HG03139 (cell line): ENCODE results near the gene ZFYVE28.
A peak's percentile ranks its signal among the peaks of the same experiment; 100 is the strongest.

Experiments
- ATAC-seq: cut with Tn5 transposase; IDR thresholded peaks from one replicate; pipeline ENCODE4 v1.9.1; 2021; ENCODE audit not compliant: unreplicated experiment

ZFYVE28 gene

DNA sequence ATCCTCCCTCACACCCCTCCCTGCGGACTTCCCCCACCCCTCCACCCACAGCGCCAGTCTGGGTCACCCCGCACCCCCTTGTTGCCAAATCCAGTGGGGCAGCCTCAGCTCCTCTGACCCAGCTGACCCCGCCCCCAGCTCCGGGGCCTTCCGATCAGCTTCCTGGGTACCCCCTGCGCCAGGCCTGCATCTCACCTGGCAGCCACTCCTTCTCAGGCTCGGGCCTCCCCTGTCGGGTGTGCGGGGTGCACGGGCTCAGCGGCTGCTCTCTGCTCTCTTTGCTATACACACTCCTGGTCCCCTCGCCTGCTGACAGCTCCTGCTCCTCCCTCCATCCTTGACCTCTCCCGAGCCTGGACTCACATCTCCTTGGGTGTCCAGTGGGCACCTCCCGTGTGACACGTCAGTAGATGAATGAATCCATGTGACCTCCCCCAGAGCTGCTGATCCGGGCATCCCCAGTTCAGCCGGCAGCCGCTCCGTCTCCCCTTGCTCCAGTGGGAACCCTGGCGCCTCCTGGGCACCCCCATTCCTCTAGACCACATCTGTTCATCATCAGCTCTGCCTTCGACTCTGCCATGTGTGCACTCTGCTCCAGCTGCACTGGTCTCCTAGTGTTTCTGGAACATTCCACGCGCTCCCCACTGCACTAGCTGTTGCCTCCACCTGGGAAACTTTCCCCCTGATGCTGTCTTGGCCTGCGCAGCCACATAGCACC is 10.2 kb upstream of the ZFYVE28 start:
- no peak for ATAC-seq

DNA sequence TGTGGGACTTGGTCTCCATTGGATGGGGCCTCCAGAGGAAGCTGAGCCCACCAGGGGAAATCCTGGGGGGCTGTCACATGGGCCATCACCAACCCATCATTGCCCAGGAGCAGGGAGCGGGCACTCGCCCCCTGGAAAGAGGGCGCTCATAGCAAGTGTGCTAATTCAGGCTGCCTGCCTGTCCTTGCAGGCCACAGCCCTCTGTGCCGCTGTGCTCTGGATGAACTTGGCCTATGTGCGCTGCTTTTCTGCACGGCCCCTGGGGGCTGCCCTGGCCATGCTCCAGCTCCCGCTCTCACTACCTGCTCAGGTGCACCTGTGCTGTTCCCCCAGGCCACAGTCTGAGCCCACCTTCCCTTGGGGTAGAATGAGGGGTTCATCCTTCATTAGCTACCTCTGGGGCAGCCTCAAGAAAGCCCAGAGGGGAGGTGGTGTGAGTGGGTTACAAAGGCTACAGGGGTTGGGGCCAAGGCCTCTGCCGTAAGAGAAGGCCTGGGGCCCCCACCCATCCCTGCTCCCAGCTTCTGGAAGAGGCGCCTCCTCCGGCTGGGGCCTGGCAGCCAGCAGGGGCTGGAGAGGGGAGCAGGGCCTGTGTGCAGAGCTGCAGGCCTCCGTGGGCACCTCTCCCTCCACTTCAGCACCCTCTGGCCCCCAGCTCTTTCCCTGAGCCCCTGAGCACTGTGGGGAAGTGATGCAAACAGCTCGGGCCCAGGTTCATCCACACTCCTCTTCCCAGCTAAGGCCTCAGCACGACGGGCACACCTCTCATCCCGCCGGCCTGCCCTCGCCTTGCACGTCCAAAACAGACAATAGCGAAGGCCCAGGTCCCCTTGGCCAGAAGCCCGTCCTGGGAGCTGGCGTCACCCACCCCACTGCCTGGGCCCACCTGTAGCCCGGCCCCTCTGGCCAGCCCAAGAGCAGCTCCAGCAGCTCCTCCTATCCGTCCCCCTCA is 9.2 kb upstream of the ZFYVE28 start:
- no peak for ATAC-seq

DNA sequence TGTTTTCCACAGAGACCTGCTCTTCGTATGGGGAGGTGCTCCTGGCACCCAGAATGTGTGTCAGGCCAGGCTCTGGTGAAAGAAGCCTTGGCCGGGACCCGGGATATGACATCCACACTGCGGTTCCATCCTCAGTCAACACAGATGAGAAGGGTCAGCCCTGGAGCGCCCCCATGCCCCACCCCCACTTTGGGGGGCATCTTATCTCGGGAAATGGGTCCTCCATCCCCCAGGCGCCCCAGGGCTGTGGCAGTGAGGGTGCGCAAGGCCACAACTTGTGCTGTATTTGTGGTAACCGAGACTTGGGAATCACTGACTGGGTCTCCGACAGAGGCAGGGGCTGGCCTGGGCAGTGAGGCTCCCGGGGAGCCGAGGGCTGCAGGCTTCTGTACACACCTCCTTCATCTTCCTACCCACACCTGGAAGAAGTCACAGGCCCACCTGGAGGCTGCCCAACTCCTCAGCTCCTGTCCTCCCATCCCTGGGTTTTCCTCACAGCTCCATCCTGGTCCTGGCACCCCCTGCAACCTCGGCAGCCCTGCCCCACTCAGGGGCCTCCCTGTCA is 8.3 kb upstream of the ZFYVE28 start:
- no peak for ATAC-seq

DNA sequence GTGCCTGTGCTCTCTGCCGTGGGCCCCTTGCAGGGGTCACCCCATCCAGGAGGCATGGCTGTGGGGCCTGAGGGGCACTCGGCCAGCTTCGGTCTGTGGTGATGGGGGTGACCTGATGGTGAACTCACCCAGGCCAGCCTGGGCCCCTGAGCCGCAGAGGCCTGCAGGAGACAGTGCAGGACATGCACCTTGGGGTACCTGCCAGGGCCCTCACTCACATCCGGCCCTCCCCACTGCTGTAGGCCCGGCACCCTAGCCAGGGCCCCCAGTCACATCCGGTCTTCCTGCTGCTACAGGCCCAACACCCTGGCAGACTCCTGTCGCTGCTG is 7.6 kb upstream of the ZFYVE28 start:
- ATAC-seq: no peak

DNA sequence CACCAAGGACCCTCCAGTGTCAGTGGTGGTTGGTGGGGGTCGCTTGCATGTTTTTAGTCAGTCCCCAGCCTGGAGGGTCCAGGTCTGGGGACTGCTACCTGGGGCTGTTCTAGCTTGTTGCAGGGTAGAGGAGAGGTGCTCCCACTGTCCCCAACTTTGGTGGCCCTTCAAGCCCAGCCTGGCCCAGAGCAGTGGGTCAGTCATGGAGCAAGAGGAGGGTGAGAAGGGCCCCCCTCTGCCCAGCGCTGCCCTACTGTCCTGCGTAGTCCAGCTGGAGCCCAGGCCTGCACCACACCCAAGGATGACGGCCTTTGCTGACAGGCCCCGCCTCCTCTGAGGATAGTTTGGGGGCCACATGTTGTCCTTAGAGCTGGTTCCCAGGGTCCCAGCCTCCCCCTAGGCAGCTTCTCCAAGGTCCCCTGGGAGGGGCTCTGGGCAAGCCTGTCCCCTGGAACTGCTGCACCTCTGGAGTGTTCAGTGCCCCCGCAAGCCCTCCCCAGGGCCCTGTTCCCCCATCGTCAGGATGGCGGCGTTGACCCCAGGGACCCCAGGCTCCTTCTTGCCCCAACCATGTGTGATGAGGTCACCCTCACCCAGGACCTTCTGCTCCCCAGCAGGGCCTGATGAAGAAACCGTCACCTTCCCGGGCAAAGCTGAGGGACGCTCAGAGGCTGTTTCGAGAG is 7.1 kb upstream of the ZFYVE28 start:
- no peak for ATAC-seq

DNA sequence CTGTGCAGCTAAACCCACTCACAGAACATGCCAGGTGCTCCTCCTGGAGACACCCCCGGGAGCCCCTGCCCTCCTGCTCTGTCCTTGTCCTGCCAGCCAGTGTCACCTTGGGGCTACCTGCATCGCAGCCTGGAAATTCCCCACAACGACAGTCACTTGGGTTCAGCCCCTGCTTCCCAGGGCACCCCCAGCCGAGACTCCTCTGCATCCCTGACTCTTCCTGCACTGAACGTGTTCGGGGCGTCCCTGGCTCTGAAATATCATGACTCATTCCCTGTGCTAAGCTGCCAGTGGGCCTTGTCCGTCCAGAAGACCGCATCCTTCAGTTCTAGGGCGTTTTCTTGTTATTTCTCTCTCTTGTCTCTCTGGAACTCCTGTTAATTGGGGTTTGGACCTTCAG is 6.1 kb upstream of the ZFYVE28 start:
- no peak for ATAC-seq

DNA sequence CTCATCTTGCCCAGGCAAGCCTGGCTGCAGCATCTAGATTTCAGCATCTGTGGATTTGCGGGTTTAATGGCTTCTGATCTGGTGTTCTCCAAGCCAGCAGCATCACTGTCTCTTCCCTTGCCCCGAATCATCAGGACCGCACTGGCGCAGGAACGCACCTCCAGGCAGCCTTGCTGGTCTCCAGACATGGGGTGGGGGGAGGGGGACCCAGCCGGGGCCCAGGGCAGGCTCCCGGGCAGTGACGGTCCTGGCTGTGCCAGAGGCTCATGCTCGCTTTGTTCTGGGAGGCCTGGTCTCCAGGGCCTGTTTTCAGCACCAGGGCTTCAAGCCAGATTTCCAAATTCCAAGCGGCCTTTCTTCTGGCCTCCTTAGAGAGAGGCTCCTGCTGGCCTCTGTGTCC is 5.2 kb upstream of the ZFYVE28 start:
- no peak for ATAC-seq

DNA sequence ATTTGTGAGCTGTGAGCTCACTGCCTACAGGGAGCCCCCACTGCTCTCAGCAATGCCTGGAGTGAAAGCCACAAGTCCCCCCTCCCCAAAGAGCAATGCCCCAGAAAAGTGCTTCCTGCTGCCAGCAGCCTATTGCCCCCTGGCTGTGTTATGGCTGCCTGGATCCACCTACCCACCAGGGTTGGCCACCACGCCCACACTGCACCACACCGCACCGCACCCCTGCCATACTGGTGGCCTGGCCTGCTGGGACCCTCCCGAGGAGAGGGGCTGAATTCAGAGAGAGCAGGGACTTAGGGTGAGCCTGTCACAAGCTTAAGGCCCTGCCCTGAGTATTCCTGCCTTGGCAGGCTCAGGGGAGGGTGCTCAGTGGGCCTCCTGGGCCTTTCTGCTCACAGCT is 4.6 kb upstream of the ZFYVE28 start:
- ATAC-seq: no peak

DNA sequence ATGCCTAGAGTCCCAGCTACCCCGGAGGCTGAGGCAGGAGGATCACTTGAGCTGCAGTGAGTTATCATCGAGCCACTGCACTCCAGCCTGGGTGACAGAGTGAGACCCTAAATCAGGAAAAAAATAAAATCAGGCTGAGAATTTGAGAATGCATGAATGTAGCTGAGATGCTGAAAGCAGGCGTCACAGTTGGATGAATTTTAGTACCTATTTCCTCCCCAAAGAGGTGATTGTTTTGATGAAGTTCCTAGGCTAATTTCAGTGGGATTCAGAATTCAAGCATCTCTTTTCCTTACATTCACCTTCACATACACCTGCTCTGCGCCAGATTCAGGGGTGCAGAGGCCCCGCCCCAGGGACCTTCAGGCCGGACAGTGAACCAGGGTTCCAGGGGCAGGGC is 3.5 kb upstream of the ZFYVE28 start:
- no peak for ATAC-seq

DNA sequence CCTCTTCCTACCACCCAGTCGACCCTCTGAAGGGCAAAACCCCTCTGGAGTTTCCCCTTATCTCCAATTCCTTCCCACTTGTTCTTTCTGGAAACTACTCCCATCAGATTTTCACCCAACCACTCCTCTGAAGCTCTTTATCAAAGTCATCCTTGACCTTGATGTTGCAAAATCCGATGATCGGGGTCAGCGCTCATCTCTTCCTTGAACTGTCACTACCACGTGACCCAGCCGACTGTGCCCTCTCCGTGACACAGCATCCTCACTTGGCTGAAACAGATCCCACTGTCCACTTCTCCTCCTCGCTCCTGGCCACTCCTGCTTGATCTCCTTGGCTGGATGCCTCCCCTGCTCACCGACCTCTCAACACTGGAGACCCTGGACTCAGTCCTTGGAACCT is 1.4 kb upstream of the ZFYVE28 start:
- no peak for ATAC-seq

DNA sequence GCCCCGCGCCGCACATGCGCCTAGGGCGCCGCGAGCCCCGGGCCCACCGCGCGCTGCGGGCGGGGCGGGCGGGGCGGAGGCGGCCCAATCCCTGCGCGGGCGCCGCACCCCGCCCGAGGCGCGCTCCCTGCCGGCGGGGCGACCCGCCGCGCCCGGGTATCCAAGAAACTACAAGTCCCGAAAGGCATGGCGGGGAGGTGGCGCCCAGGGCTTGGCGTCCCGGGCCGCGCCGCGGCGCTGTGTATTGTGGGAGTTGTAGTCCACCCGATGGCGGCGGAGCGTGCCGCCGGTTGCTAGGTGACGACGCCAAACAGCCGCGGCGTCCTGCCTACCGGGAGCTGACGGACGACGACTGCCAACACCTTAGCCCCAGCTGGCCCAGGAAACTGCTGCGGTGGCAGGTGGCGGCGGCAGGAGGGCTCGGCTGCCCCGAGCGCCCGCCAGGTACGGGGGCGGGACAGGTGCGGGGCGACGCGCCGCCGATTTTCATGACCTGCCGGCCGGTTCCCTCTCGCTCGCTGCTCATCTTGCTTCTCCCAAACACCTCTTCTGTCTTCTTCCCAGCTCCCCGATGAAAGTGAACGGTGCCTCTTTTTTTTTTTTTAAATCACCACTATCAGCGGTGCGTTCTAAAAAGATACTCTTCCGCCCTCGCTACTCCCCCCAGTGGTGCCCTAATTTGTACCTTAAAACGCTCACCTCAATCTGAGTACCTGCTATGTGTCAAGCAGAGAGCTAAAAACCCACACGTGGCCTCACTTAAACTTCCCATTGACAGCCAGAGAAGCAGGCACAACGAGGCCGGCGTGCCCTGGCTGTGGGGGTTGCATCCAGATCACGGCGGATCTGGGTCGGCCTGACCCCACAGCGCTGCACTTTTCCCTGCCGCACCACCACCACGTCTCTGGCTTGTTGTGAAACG is 466 bp upstream of the ZFYVE28 start, which contains the start of gene CFAP99:
TSS of gene CFAP99 (plus strand) at position 306 of the 922 bp plus-strand sequence.
- ATAC-seq: peak; percentile 88

DNA sequence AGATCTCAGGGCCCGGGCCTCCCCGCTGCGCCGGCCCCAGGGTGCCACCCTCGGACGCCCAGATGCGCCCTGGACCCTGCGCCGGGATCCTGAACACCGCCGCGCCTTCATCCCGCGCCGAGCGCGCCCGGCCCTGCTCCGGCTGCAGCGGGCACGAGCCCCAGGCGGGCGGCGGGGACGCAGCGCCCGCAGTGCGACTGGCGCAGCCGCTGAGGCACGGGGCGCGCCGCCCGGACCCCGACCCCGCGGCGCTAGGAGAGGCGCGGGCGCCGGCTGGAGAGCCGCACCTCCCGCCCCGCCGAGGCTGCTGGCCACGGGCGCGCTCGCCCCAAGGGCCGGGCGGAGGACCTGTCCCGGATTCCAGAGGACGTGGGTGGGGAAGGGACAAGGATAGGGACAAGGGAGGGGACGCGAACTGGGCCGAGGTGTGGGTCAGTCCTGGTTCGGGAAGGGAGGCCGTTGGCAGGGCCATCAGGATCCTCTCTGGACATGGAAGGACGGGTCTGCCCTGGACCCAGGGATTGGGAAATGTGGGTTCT is 1.1 kb downstream of the ZFYVE28 start:
- no peak for ATAC-seq

DNA sequence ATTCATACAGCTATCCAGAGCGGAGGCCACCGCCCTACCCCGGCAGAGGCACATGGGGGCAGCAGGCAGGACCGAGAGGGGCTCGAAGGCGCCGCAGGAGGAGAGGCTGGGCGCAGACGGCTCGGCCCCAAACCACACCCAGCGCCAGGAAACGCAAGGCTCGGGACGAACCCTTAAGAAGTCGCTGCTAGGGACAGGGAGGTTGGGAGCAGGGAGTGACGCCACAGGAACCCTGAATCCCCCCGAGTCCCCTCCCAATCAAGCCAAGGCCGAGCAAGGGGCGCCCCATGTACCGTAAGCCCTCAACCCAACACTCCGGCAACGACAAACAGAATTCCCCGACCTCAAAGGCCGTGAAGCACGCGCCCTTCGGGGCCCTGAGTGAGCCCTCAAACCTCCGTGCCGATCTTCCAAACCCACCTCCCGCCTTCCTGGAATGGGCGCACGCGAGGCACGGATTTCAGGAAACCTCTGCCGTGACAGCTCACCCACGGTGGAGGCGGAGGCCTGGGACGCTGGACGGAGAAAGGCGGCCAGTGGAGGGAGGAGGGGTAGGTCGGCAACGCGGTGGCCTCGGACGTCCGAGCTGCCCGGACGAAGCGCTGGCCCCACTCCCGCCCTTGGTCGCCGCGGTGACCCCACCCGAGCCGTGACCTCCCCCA is 1.8 kb downstream of the ZFYVE28 start:
- no peak for ATAC-seq

DNA sequence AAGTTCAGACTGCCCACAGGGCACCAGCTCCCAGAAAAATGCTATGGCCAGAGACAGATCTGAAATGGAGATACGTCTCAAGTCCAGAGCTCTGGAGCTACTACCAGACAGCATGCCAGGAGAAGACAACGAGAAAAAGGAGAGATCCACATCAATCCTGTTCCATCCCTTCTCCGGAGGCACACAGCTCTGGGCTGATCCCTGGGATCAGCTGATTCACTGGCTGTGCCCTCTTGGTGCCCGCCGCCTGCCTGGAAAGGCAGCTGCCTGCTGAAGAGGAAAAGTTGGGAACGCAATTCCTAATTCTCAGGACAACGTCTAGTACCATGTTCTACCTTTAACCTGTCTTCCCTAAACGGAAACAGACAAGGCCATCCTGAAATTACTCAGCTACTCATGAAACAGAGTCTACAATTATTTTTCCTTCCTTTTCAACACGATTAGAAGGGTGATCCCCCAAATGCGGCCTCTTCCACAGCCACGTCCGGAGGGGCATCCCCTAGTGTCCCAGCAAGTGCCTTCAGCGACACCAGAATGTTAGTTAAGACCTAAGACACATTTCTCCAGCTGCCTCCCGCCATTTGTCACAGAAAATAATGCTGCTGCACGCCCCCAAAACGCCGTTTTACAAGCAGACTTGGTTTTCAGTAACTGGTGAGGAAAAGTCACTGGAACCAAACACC is 2.4 kb downstream of the ZFYVE28 start:
- no peak for ATAC-seq

DNA sequence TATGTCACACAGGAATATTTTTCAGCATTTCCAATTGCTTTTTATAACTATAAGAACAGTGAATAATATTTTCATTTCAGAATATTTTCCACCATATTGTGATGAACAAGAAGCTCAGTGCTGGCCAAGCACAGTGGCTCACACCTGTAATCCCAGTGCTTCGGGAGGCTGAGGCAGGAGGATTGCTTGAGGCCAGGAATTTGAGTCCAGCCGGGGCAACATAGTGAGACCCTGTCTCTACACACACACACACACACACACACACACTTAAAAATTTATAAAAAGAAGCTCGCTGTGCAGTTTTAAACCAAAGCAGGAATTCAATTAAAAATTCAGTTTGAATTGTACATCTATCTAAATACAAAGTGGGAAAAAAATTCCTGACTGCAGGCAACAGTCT is 3.2 kb downstream of the ZFYVE28 start:
- ATAC-seq: no peak

DNA sequence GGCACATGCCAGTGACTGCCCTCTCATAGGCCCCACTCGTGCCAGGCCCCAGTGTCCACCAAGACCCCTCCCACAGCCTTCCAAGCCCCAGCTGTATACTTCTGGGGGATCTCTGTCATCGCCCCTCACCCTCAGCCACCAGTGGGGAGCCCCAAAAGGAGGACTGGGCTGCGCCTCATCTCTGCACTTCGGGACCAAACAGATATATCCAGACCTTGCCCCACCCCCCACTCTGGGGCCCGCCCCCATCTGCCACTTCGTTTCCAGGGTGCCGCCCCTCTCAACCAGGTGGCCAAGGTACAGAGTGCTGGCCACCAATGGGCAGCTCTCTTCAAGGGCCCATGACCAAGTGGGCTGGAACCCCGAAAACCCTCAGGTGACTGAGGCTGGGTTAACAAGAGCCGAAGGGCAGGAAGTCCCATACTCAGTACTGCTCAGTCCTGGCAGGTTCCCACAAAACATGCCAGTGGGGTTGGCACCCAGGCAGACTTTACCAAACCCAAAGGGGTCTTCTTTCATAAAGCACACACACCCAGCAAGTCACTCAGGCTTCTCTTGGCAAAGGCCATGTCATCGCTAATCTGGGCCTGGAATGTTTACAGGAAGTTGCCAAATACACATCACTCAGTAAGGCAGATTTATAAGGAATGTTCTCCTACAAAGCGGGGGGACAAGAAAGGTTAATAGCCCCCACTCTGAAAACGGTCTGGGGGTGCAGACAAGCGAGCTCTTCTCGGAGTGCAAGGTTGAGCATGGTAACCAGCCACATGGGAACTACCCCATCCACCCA is 4.4 kb downstream of the ZFYVE28 start:
- ATAC-seq: no peak

DNA sequence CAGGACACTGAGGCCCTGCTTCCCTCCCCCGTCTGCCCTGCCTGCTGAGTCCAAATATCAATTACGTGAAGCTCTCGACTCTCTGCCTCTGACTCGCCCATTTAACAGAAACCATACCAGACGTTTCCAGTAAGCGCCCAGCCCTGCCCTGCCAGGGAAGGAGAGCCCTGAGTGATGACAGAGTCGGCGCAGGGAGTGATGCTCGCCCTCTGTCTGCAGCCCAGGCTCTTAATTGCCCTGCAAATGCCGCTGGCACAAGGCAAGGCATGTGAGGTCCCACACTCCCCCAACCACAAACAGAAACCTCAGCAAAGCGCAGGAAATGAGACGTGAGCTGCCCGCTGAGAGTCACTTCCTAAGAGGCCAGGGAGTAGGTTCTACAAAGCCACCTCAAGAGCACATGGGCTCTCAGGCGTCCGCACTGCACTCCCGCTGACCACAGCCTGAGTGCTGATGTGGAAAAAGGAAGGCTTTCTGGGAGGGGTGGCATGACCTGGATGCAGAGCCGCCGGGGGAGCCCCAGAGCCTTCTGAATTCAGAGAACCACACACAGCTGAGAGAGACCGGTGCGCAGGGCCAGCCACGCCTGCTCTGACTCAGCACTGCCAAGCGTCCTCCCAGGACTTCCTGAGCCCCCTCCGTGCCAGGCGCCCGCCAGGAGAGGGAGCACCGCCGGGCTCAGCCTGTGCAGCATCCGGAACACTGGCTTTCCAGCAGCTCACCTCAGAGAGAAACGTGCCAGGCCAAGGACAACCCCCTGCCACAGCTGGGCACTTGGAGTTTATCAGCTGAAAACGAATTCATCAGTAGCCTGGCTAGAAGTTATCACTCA is 5.3 kb downstream of the ZFYVE28 start:
- peak; percentile 45 for ATAC-seq
